Mesenchymal stem cell (in vitro differentiated cells and primary cell): ENCODE results near the gene ZEB2.

ENCODE experiments used
- DNase-seq: peaks from one replicate; pipeline ENCODE4 v3.0.0-alpha.2; 2013
- H2AFZ ChIP-seq: one replicate; pipeline ENCODE4 v1.6.1; 2013; ENCODE audit warnings: low read depth, mild to moderate bottlenecking, control low read depth, inconsistent platforms, low read length, moderate library complexity
- H2AK5ac ChIP-seq: 2 replicates; pipeline ENCODE4 v1.6.1; 2013; ENCODE audit warnings: low read length, moderate library complexity, mild to moderate bottlenecking, inconsistent platforms; ENCODE audit not compliant: severe bottlenecking
- H2BK120ac ChIP-seq: one replicate; pipeline ENCODE4 v1.6.1; 2013; ENCODE audit warnings: low read depth, mild to moderate bottlenecking, inconsistent platforms, low read length, moderate library complexity
- H2BK12ac ChIP-seq, 2 experiments: one replicate each; pipeline ENCODE4 v1.6.1; 2013; ENCODE audit warnings: inconsistent platforms in 2 of 2, low read length in 2 of 2, mild to moderate bottlenecking in 2 of 2, moderate library complexity in 2 of 2, control low read depth in 1 of 2
- H2BK15ac ChIP-seq: one replicate; pipeline ENCODE4 v1.6.1; 2013; ENCODE audit warnings: mild to moderate bottlenecking, low read depth, inconsistent platforms; ENCODE audit not compliant: poor library complexity, severe bottlenecking
- H2BK5ac ChIP-seq: 2 replicates; pipeline ENCODE4 v1.6.1; 2013; ENCODE audit warnings: low read depth, mild to moderate bottlenecking, low read length, control low read depth, inconsistent platforms; ENCODE audit not compliant: poor library complexity, severe bottlenecking
- H3K14ac ChIP-seq, 2 experiments: one replicate each; pipeline ENCODE4 v1.6.1; 2013; ENCODE audit warnings: inconsistent platforms in 2 of 2, low read length in 2 of 2, control low read depth in 1 of 2, mild to moderate bottlenecking in 1 of 2, moderate library complexity in 1 of 2
- H3K18ac ChIP-seq, 2 experiments: one replicate each; pipeline ENCODE4 v1.6.1; 2013; ENCODE audit warnings: inconsistent platforms in 2 of 2, low read length in 2 of 2, control low read depth in 1 of 2, low read depth in 1 of 2, mild to moderate bottlenecking in 1 of 2
- H3K23ac ChIP-seq, 2 experiments: one replicate each; pipeline ENCODE4 v1.6.1; 2013; ENCODE audit warnings: inconsistent platforms in 2 of 2, low read length in 2 of 2, mild to moderate bottlenecking in 2 of 2, moderate library complexity in 2 of 2, control low read depth in 1 of 2
- H3K27ac ChIP-seq: 2 replicates; pipeline ENCODE4 v1.5.1; 2013; ENCODE audit warnings: mild to moderate bottlenecking, moderate library complexity, low read length, control low read depth, inconsistent platforms; ENCODE audit not compliant: poor library complexity, severe bottlenecking
- H3K27me3 ChIP-seq, 2 experiments: 2 replicates each; pipeline versions ENCODE4 v1.6.1 to v1.7.0; 2013; ENCODE audit warnings: low read length in 2 of 2, mild to moderate bottlenecking in 2 of 2, moderate library complexity in 2 of 2, control low read depth in 1 of 2, inconsistent platforms in 1 of 2; ENCODE audit not compliant: control insufficient read depth in 1 of 2, insufficient read depth in 1 of 2
- H3K36me3 ChIP-seq, 2 experiments: 2 replicates each; pipeline versions ENCODE4 v1.6.1 to v1.7.0; 2013; ENCODE audit warnings: low read length in 2 of 2, control low read depth in 1 of 2, inconsistent platforms in 1 of 2, low read depth in 1 of 2, mild to moderate bottlenecking in 1 of 2; ENCODE audit not compliant: insufficient read depth in 2 of 2, control insufficient read depth in 1 of 2
- H3K4ac ChIP-seq, 2 experiments: one replicate each; pipeline ENCODE4 v1.6.1; 2013; ENCODE audit warnings: inconsistent platforms in 2 of 2, low read length in 2 of 2, mild to moderate bottlenecking in 2 of 2, moderate library complexity in 2 of 2, control low read depth in 1 of 2, low read depth in 1 of 2
- H3K4me1 ChIP-seq: 2 replicates; pipeline ENCODE4 v1.6.1; 2013; ENCODE audit warnings: low read depth, low read length, control low read depth; ENCODE audit not compliant: control insufficient read depth, insufficient read depth
- H3K4me2 ChIP-seq: 2 replicates; pipeline ENCODE4 v1.6.1; 2013; ENCODE audit warnings: low read length, mild to moderate bottlenecking, inconsistent platforms; ENCODE audit not compliant: poor library complexity, severe bottlenecking
- H3K4me3 ChIP-seq, 2 experiments: 2 replicates each; pipeline versions ENCODE4 v1.5.1 to v1.7.0; 2013; ENCODE audit warnings: low read length in 2 of 2, mild to moderate bottlenecking in 2 of 2, control low read depth in 1 of 2, low read depth in 1 of 2; ENCODE audit not compliant: insufficient read depth in 1 of 2
- H3K79me1 ChIP-seq: replicated peaks from 2 replicates; pipeline ENCODE4 v1.6.1; 2013; ENCODE audit warnings: mild to moderate bottlenecking, control low read depth, low read length, inconsistent platforms; ENCODE audit not compliant: poor library complexity, severe bottlenecking
- H3K9ac ChIP-seq: 2 replicates; pipeline ENCODE4 v1.7.0; 2013; ENCODE audit warnings: mild to moderate bottlenecking, low read length, moderate library complexity
- H3K9me3 ChIP-seq: 2 replicates; pipeline ENCODE4 v1.7.0; 2013; ENCODE audit warnings: mild to moderate bottlenecking, low read length; ENCODE audit not compliant: control insufficient read depth
- H4K8ac ChIP-seq: one replicate; pipeline ENCODE4 v1.6.1; 2013; ENCODE audit warnings: inconsistent platforms, mild to moderate bottlenecking, low read length, moderate library complexity
- H4K91ac ChIP-seq: one replicate; pipeline ENCODE4 v1.6.1; 2013; ENCODE audit warnings: mild to moderate bottlenecking, low read length, inconsistent platforms
- WGBS: methylation state at CpG from one replicate; pipeline ENCODE4 v1.1.7; 2013; ENCODE audit warnings: mixed read lengths; 5-methylcytosine and 5-hydroxymethylcytosine counted together

ZEB2 gene

GRCh38 chr2:144383571-144384100 is 136.3 kb downstream of the ZEB2 start:
- no peak overlapping the region for H2AK5ac ChIP-seq
- H2BK5ac ChIP-seq = no peak overlapping the region
- peaks cover 0 to 44% of the 10 kb centered on the region in 2 experiments for H3K36me3 ChIP-seq
- H3K79me1 ChIP-seq = peaks cover 2% of the 10 kb centered on the region
- no peak overlapping the region for H4K91ac ChIP-seq
- H2BK12ac ChIP-seq = no peak overlapping the region
- H2BK15ac ChIP-seq = no peak overlapping the region
- H3K18ac ChIP-seq = no peak overlapping the region
- no peak overlapping the region for H3K23ac ChIP-seq
- DNase-seq = no peak
- no peaks in the 10 kb centered on the region for H3K27me3 ChIP-seq
- H3K9ac ChIP-seq = no peak overlapping the region
- WGBS = 98% methylated on average over 4 of the region's 4 CpGs
- no peak overlapping the region for H3K27ac ChIP-seq
- no peak overlapping the region for H2BK120ac ChIP-seq
- no peaks in the 10 kb centered on the region for H3K4me1 ChIP-seq
- H3K14ac ChIP-seq = no peak overlapping the region
- no peak overlapping the region for H4K8ac ChIP-seq
- no peak overlapping the region for H3K4me2 ChIP-seq
- H3K4me3 ChIP-seq = no peak overlapping the region
- H3K9me3 ChIP-seq = no peaks in the 10 kb centered on the region
- no peak overlapping the region for H3K4ac ChIP-seq
- no peak overlapping the region for H2AFZ ChIP-seq

GRCh38 chr2:144382849-144383248 is 137.1 kb downstream of the ZEB2 start:
- Histone ChIP-seq H3K36me3 (peaks cover 0 to 38% of the 10 kb centered on the region in 2 experiments), H3K9ac (no peak overlapping the region), H3K4me2 (no peak overlapping the region), H3K27me3 (no peaks in the 10 kb centered on the region), H4K91ac (no peak overlapping the region), H4K8ac (no peak overlapping the region), H3K4me3 (no peak overlapping the region), H2BK15ac (no peak overlapping the region), H3K4ac (no peak overlapping the region), H3K27ac (no peak overlapping the region), H2AFZ (no peak overlapping the region), H3K79me1 (peaks cover 2% of the 10 kb centered on the region), H3K18ac (no peak overlapping the region), H3K4me1 (no peaks in the 10 kb centered on the region), H3K23ac (no peak overlapping the region), H2AK5ac (no peak overlapping the region), H2BK5ac (no peak overlapping the region), H2BK120ac (no peak overlapping the region), H3K9me3 (no peaks in the 10 kb centered on the region), H3K14ac (no peak overlapping the region), H2BK12ac (no peak overlapping the region)
- DNase-seq = no peak
- WGBS = no CpG with 5 or more reads among the region's 2 CpGs

- H2AFZ ChIP-seq = no peak overlapping the region
- H3K4me3 ChIP-seq = no peak overlapping the region
- no peak overlapping the region for H4K8ac ChIP-seq
- H3K23ac ChIP-seq = no peak overlapping the region
- H3K79me1 ChIP-seq = peaks cover 2% of the 10 kb centered on the region
- no peak overlapping the region for H3K14ac ChIP-seq
- H3K4me2 ChIP-seq = no peak overlapping the region
- no peak overlapping the region for H2BK5ac ChIP-seq
- peaks cover 0 to 29% of the 10 kb centered on the region in 2 experiments for H3K36me3 ChIP-seq
- no peak overlapping the region for H4K91ac ChIP-seq
- H3K9me3 ChIP-seq = no peaks in the 10 kb centered on the region
- H2AK5ac ChIP-seq = no peak overlapping the region
- H3K9ac ChIP-seq = no peak overlapping the region
- no peak overlapping the region for H2BK120ac ChIP-seq
- no peak overlapping the region for H3K27ac ChIP-seq
- peaks cover 3% of the 10 kb centered on the region for H3K4me1 ChIP-seq
- H2BK15ac ChIP-seq = no peak overlapping the region
- no peak overlapping the region for H3K4ac ChIP-seq
- WGBS = 89% methylated on average over 2 of the region's 2 CpGs
- H3K27me3 ChIP-seq = no peaks in the 10 kb centered on the region
- no peak for DNase-seq
- no peak overlapping the region for H3K18ac ChIP-seq
- H2BK12ac ChIP-seq = no peak overlapping the region
Measured at GRCh38 chr2:144381716-144382115, 138.2 kb downstream of the ZEB2 start.

- WGBS = 90% methylated on average over 10 of the region's 11 CpGs
- no peak overlapping the region for H4K8ac ChIP-seq
Measured at GRCh38 chr2:144379851-144380311, 140.0 kb downstream of the ZEB2 start.

More at GRCh38 chr2:144379851-144380311, 140.0 kb downstream of the ZEB2 start:
- Histone ChIP-seq H3K4me1 (peaks cover 4% of the 10 kb centered on the region), H3K79me1 (no peaks in the 10 kb centered on the region), H3K4me3 (no peak overlapping the region), H3K23ac (no peak overlapping the region), H3K4me2 (no peak overlapping the region), H3K18ac (no peak overlapping the region), H2AFZ (no peak overlapping the region), H2BK120ac (no peak overlapping the region), H2BK12ac (peak overlapping the region in 1 of 2 experiments; percentile 21), H3K4ac (no peak overlapping the region), H2AK5ac (no peak overlapping the region), H2BK15ac (no peak overlapping the region), H3K14ac (no peak overlapping the region), H3K36me3 (peaks cover 0 to 11% of the 10 kb centered on the region in 2 experiments), H3K9me3 (no peaks in the 10 kb centered on the region), H3K27ac (no peak overlapping the region), H3K9ac (no peak overlapping the region), H2BK5ac (no peak overlapping the region), H4K91ac (no peak overlapping the region), H3K27me3 (no peaks in the 10 kb centered on the region)
- no peak for DNase-seq
